HG03039 (cell line): ENCODE results near the gene CYRIA.

Experiments
- ATAC-seq: cut with Tn5 transposase; IDR thresholded peaks from one replicate; pipeline ENCODE4 v1.9.1; 2021; ENCODE audit warnings: mild to moderate bottlenecking, moderate library complexity; ENCODE audit not compliant: unreplicated experiment

The CYRIA gene

GRCh38 chr2:16665748-16666448, at the start of gene CYRIA:
Gene CYRIA (minus strand): TSS chr2:16665834. CDS start chr2:16588119, 77,715 bp downstream.
- peak; percentile 61 for ATAC-seq

DNA sequence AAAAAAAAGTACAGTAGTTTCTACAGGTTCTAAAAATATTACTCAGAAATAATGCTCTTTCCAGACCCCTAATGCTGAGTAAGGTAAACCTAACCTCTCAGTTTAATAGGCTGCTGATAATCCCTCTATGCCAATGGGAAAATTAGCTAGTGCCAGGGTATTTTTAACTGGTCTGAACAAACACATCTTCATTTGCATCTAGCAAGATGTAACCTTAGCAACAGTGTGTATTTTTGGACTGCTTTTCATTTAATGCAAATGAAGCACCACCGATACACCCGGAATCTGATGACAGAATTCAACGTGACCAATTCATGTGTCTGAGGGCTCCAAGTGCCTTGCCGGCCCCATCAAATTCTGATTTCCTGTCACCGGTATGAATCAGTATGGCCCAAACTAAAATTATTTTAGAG, 47.4 kb upstream of the CYRIA start:
- peak; percentile 81 for ATAC-seq

- ATAC-seq, result no peak
Measured at GRCh38 chr2:16709769-16710168, 44.1 kb upstream of the CYRIA start.

- ATAC-seq, result no peak
Measured at GRCh38 chr2:16708173-16708572, 42.5 kb upstream of the CYRIA start.

DNA sequence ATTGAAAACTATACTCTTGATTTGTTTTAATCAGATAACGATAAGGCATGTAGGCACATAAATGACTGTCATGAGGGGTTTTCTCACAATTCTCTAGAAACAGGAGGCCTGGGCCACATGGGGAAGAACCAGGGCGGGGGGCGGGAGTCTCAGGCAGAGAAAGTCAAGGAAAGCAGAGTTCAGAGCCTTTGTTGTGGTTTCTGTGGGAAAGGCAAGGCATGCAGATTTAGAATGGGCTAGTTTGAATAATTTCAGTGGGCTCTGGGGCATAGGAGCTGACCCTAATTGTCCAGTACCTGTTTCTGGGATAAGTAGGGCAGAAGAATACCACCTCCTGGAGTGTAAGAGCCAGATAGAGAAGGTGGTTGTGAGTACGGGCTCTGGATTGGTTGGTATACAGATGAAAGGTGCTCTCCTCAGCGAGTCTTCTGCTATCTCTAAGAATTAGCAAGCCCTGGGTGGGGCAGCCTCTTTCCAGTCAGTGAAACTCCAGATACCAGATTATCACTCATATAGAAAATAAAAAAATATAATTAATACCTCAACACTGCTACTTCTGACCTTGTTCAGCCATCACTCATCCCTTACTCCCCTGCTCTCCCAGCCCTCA, 41.5 kb upstream of the CYRIA start:
- no peak for ATAC-seq

- no peak for ATAC-seq
Measured at GRCh38 chr2:16700551-16701259, 35.1 kb upstream of the CYRIA start.

GRCh38 chr2:16693854-16694253, 28.2 kb upstream of the CYRIA start:
- ATAC-seq, result no peak

DNA sequence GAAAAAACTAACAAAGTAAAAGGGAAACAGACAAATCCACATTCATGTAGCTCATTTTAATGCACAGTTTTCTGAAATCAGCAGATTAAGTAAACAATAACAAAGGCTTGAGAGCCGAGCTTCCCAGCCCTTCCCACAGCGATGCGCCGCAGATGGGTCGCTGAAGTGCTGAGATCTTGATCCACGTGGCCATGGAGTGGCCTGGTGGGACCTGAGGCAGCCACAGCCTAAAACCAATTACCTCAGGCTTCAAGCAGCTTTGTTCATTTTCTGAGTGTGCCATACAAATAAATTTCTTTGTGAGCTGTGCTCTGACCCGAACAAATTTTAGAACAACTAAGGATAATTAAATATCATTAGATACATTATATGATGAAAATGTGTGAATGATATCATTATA, 25.6 kb upstream of the CYRIA start:
- no peak for ATAC-seq

DNA sequence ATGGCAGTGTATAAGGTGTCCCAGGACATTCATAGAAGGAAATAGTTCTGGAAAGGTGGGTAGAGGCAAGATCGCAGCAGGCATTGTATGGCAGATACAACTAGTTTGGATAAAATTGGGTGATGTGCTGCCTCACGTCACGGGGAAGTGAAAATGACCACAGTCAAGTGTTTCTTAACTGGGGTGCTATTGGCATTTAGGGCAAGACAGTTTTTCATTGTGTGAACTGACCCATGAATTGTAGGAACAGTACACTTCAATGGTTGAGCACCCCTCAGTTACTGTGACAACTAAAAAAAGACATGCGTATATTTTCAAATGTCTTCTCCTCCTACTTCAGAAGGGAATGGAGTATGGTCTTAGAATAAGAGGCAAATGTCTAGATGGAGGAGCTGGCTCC, 22.3 kb upstream of the CYRIA start:
- no peak for ATAC-seq

- no peak for ATAC-seq
Measured at GRCh38 chr2:16687222-16687621, 21.6 kb upstream of the CYRIA start.

GRCh38 chr2:16686641-16687040, 21.0 kb upstream of the CYRIA start:
- ATAC-seq, result no peak

- no peak for ATAC-seq
Measured at GRCh38 chr2:16685340-16685715, 19.7 kb upstream of the CYRIA start.

DNA sequence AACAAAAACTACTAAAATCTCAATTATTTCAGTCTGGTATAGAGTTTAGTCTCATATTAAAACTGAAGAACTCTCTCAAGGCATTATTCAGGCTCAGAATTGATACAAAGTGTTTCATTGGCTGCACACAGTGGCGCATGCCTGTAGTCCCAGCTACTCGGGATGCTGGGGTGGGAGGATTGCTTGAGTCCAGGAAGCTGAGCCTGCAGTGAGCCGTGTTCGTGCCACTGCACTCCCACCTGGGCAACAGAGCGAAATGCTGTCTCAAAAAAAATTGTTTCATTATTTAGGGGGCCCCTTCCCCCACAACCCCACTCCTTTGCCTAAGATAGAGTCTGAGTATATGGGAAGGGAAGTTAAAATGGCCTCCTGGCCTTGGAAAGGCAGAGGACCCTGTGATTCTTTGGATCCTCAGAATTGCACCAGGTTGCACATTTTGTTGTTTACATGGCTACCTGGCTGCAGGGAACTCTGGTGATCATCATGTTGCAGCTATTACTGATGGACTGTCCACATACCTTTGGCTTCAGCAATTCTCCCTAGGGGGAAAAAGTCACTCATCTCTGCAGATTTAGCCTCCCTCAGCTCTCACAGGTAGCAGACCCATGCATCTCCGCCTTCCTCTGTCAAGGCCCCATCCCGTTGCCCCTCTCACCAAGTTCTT, 19.2 kb upstream of the CYRIA start:
- no peak for ATAC-seq

DNA sequence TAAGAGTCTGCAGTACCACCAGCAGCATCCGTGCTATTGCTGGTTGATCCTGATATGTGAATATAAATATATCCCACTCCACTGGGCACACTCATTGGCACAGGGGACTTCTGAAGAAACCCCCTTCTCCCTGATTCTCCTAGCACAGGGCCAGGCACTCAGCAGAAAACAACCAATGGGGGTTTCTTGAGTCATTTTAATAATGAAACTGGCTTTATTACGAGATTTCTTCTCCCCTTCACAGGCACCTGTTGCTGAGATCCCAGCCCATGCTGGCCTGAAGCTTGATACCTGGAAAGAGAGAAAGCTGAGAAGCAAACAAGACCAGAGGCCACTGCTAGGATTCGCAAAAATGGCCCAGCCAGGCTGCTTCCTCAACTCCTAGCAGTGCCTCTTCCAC, 17.9 kb upstream of the CYRIA start:
- no peak for ATAC-seq

DNA sequence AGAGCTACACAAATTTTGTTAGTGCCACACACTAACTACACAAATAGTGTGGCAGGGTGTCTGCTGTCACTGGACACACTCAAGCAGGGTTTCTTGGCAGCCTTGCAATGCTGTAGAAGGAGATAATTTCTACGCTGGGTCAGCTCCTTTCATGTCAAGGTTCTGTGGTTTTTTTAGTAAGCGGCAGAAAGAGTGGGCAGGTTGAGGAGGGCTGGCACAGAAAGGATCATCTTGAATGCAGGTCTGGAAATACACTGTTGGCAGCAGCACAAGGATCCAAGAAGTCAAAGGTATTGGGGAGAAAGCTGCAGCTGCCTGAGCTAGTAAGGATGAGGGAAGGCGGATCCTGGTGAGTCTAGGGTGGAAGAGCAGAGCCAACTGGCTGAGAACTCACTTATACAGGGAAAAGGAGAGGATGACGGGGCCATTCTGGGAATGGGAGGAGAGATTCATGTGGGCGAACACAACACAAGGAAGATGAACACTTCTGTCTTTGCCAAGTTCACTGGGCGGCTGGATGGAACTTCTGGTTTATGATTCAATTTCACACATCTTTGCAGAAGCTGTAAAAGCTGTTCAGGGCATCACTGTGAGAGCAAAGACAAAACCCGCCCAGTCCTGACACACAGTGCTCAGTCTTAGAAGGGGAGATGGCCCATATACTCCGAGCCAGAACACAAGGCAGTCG, 16.9 kb upstream of the CYRIA start:
- ATAC-seq, result no peak

DNA sequence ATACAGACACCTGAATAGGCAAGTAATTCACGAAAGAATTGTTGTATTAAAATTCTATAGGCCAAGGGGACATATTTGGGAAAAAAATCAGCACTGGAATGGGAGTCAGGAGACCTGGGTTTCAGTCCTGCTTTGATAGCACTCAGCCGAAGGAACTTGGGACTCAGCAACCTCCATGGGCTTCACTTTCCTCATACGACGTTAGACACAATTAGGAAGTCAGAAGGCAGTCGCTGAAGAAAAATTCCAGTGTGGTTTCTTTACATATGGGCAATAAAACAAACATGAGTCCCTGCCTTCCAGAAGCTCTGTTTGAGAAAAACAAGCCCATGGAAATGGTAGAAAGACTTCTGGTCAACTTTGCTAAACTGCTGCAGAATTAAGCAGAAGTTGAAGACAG, 15.1 kb upstream of the CYRIA start:
- no peak for ATAC-seq

DNA sequence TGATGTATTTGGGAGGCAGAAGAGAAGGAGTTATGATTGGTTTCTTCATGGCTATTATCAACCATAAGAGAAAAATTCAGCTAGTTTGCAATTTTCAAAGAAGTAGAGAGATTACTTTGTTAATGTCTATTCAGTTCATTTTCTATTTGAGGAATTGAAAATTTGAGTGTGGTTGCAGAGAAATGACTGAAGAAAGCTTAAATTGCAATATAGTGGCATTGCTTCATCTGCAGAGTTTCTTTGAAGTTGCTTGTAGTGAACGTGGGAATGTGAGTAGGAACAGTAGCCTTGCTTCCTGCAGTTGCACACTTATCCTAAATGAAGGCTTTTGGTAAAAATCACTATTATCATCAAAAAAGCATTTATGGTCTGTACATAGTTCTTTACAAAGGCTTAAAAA, 14.7 kb upstream of the CYRIA start:
- ATAC-seq, result no peak

DNA sequence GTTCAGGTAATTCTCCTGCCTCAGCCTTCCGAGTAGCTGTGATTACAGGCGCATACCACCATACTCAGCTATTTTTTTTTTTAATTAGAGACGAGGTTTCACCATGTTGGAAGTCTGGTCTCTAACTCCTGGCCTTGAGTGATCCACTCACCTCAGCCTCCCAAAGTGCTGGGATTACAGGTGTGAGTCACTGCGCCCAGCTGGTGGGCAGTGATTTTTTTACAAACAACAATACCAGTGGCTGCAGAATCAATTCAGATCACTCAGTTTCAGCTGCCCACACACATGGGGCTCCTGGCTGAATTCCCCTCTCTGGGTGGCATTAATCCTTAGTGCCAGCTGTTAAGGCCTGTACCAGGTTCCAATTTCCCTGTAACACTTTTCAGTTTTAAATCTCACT, 13.3 kb upstream of the CYRIA start:
- no peak for ATAC-seq

DNA sequence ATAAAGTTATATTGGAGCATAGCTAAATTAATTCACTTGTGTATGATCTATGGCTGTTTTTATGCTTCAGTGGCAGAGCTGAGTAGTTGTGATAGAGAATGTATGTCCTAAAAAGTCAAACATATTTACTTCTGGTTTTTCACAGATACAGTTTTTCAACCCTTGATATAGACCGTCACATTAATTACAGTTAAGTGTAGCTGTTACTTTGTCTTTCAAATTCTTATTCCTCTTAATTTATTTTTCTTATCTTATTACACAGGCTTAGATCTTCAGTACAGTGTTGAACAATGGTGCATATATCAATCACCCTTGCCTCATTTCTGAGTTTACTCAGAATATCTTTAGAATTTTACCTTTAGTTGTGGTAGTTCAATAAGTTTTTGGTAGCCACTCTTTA, 12.2 kb upstream of the CYRIA start:
- ATAC-seq, result no peak

DNA sequence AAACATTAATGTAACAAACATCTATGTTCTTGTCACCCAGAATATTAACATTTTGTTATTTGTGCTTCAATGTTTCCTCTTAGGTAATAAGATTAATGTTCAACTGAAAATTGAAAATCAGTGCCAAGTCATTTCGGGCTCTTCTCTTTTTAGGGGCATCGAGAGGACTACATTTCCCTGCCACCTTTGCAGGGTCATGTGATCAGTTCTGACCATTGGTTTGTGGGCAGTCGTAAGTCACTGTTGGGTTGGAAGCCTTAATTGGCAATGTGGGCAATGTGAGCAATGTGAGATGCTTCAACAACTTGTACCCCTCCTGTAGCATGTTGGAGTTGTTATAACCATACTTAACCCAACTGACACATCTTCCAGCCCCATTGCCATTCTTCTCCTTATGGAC, 10.1 kb upstream of the CYRIA start:
- ATAC-seq, result no peak

DNA sequence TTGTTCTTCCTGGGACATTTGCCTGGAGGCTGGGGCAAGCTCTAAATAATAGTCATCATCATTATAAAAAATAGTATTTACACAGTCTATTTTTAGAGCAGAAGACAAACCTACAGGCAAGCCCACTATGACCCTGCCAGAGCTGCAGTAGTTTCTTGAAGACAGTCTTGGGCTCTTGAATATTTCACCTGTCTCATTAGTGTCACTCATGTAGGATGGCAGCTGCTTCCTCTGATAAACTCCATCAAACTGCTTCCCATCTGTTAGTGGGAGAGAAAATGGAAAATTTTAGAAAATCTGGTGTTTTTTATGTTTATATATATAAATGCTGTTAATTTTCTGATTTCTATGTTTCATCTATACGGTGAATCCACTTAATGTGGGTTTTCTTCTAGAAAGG, 8.5 kb upstream of the CYRIA start:
- ATAC-seq, result no peak
